SK-N-SH (cell line): ENCODE results near the gene LACTBL1.

Source experiments
- CTCF ChIP-seq: fragments of 200-600 bp; sonication (generic); IDR thresholded peaks from 2 replicates; pipeline ENCODE4 v1.6.1; 2017; ENCODE audit warnings: antibody characterized with exemption, mild to moderate bottlenecking, moderate library complexity
- ELF1 ChIP-seq: IDR thresholded peaks from 2 replicates; pipeline ENCODE4 v1.4.0; 2012
- EP300 ChIP-seq, 2 experiments: IDR thresholded peaks; 2 replicates each; pipeline versions ENCODE4 v1.4.0 to v1.6.1; 2012; ENCODE audit warnings: borderline replicate concordance in 1 of 2, low read depth in 1 of 2, low read length in 1 of 2
- IRF3 ChIP-seq: fragments of 150-350 bp; IDR thresholded peaks from 2 replicates; pipeline ENCODE4 v1.6.1; 2016; ENCODE audit warnings: mild to moderate bottlenecking, low read depth, low read length
- JUND ChIP-seq: IDR thresholded peaks from 2 replicates; pipeline ENCODE4 v1.4.0; 2012
- MAX ChIP-seq: IDR thresholded peaks from 2 replicates; pipeline ENCODE4 v1.4.0; 2012; ENCODE audit warnings: low read depth
- POLR2AphosphoS5 ChIP-seq: IDR thresholded peaks from 2 replicates; pipeline ENCODE4 v1.6.1; 2012; ENCODE audit warnings: low read depth, low read length
- RAD21 ChIP-seq: IDR thresholded peaks from 2 replicates; pipeline ENCODE4 v1.6.1; 2012; ENCODE audit warnings: mild to moderate bottlenecking, low read length
- REST ChIP-seq: IDR thresholded peaks from 2 replicates; pipeline ENCODE4 v1.6.1; 2012; ENCODE audit warnings: mild to moderate bottlenecking, low read depth, low read length, moderate library complexity
- RXRA ChIP-seq: IDR thresholded peaks from 2 replicates; pipeline ENCODE4 v1.4.0; 2012; ENCODE audit warnings: low read depth, mild to moderate bottlenecking, borderline replicate concordance
- TAF1 ChIP-seq: IDR thresholded peaks from 2 replicates; pipeline ENCODE4 v1.6.1; 2012; ENCODE audit warnings: low read depth, mild to moderate bottlenecking, low read length, moderate library complexity, borderline replicate concordance
- YY1 ChIP-seq: IDR thresholded peaks from 2 replicates; pipeline ENCODE4 v1.4.0; 2012; ENCODE audit warnings: low read depth, mild to moderate bottlenecking
- ZBTB33 ChIP-seq: IDR thresholded peaks from 2 replicates; pipeline ENCODE4 v1.4.0; 2012; ENCODE audit warnings: low read depth, borderline replicate concordance

- TF ChIP-seq CTCF (no peak), MAX (no peak), EP300 (IDR thresholded peaks at IDR 0.05; ENCODE audit: borderline replicate concordance in 1 of 2, low read depth in 1 of 2, low read length in 1 of 2) (no peak), REST (no peak), RXRA (no peak), YY1 (no peak), ELF1 (no peak), JUND (no peak), POLR2AphosphoS5 (no peak), RAD21 (no peak), ZBTB33 (no peak), IRF3 (no peak), TAF1 (no peak)
Measured at GRCh38 chr1:22995774-22996173, 23.1 kb upstream of the LACTBL1 start.
